ENCODE data around the gene DOC2B. TPM values are rescaled to one million over a fixed set of nuclear protein-coding genes. Genes with fewer than 3 reads are reported as not detected.

The DOC2B gene
- total and polyA plus RNA-seq, 2 of the 13 experiments (the other 11 are each of a cell fraction or from before 2014, with no cell fraction given), result 0.09 to 0.22 TPM

GRCh38 chr17:210402-210801, 29.0 kb upstream of the DOC2B start (continued):
- TF ChIP-seq NFRKB (IDR thresholded peaks at IDR 0.05) (no peak), FOXJ3 (CRISPR knock-in tag; IDR thresholded peaks at IDR 0.05; ENCODE audit: borderline replicate concordance) (no peak), ZNF335 (CRISPR knock-in tag; IDR thresholded peaks at IDR 0.05) (no peak), ZNF891 (CRISPR knock-in tag; IDR thresholded peaks at IDR 0.05) (no peak), ELF3 (CRISPR knock-in tag; IDR thresholded peaks at IDR 0.05) (no peak), TAF15 (IDR thresholded peaks at IDR 0.05; ENCODE audit: low read depth, low read length, poor library complexity, severe bottlenecking) (no peak), ZNF580 (CRISPR knock-in tag; IDR thresholded peaks at IDR 0.05; ENCODE audit: borderline replicate concordance, low read depth) (no peak), ZNF687 (CRISPR knock-in tag; IDR thresholded peaks at IDR 0.05) (no peak), ZNF33B (CRISPR knock-in tag; IDR thresholded peaks at IDR 0.05) (no peak)

- intact Hi-C loops (cut with micrococcal nuclease; ENCODE audit: unreplicated experiment), result no loop called here
- Histone ChIP-seq H3K27ac (ENCODE audit: extremely low read length, insufficient read depth, low read length) (no peak overlapping the region), H3K9ac (ENCODE audit: insufficient read depth, low read depth, low read length) (no peak overlapping the region), H3K27me3 (ENCODE audit: control insufficient read depth in 1 of 2, insufficient read depth in 2 of 2, low read length in 2 of 2) (no peaks in the 10 kb centered on the region), H3K79me2 (ENCODE audit: insufficient read depth, low read length) (no peaks in the 10 kb centered on the region), H4K20me1 (ENCODE audit: insufficient read depth, low read length) (no peaks in the 10 kb centered on the region), H3K4me3 (replicated peaks in 1 of 3; ENCODE audit: insufficient read depth in 1 of 3, low read depth in 2 of 3, low read length in 3 of 3) (no peak overlapping the region), H3K36me3 (replicated peaks in 1 of 2; ENCODE audit: control insufficient read depth in 1 of 2, insufficient read depth in 2 of 2, low read length in 2 of 2) (peaks cover 1 to 3% of the 10 kb centered on the region in 2 experiments; a peak in 2 of 5 replicates), H3K4me1 (ENCODE audit: insufficient read depth, low read length) (no peaks in the 10 kb centered on the region), H3K4me2 (ENCODE audit: low read depth, low read length) (no peak overlapping the region), H2AFZ (ENCODE audit: low read length) (no peak overlapping the region), H3K9me3 (ENCODE audit: low read length) (no peaks in the 10 kb centered on the region)
- CTCF ChIA-PET (ENCODE audit: low intra/inter-chr PET ratio, low total read pairs), result no interaction called here
- DNase-seq (ENCODE audit: low spot score) (no peak), FAIRE-seq (no peak), ATAC-seq (no peak)
- POLR2A ChIA-PET, result no interaction called here
- in situ Hi-C loops (cut with HindIII; ENCODE audit: extremely low pct_ligation_motif_present, low pct_unique_long_range_greater_than_20kb), result no loop called here
- BruUV-seq (replicated peaks), result no TSS peak
- WGBS (ENCODE audit: low lambda C conversion rate), result 90% methylated on average over 5 of the region's 8 CpGs
- TF ChIP-seq ZBTB39 (CRISPR knock-in tag; IDR thresholded peaks at IDR 0.05), result no peak
- no peak for TF ChIP-seq ZNF83 (CRISPR knock-in tag; IDR thresholded peaks at IDR 0.05; ENCODE audit: borderline replicate concordance)
- TF ChIP-seq TIGD3 (CRISPR knock-in tag; IDR thresholded peaks at IDR 0.05; ENCODE audit: borderline replicate concordance), result no peak
- no peak for TF ChIP-seq NCOA2 (CRISPR knock-in tag; IDR thresholded peaks at IDR 0.05)
- no peak for TF ChIP-seq NFRKB (IDR thresholded peaks at IDR 0.05)
- TF ChIP-seq, protein P1, sequence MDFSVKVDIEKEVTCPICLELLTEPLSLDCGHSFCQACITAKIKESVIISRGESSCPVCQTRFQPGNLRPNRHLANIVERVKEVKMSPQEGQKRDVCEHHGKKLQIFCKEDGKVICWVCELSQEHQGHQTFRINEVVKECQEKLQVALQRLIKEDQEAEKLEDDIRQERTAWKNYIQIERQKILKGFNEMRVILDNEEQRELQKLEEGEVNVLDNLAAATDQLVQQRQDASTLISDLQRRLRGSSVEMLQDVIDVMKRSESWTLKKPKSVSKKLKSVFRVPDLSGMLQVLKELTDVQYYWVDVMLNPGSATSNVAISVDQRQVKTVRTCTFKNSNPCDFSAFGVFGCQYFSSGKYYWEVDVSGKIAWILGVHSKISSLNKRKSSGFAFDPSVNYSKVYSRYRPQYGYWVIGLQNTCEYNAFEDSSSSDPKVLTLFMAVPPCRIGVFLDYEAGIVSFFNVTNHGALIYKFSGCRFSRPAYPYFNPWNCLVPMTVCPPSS (IDR thresholded peaks at IDR 0.05), result no peak
- TF ChIP-seq CREBL2 (CRISPR knock-in tag; IDR thresholded peaks at IDR 0.05; ENCODE audit: borderline replicate concordance), result no peak
Observed at GRCh38 chr17:208429-208828, 27.0 kb upstream of the DOC2B start.

All from HepG2 (cell line).